ENCODE results near the gene ZNF487. TPM values are rescaled to one million over a fixed set of nuclear protein-coding genes. Genes with fewer than 3 reads are reported as not detected.

ZNF487 gene
- total RNA-seq (2021; ENCODE audit: unreplicated experiment) (4.0 TPM), Bru-seq, nascent RNA (percentile 42 among the genes with signal in this experiment), BruChase-seq, experiment 1, labeled RNA remaining after a 6-hour chase (percentile 42 among the genes with signal in this experiment), BruChase-seq, experiment 2, labeled RNA remaining after a 2-hour chase (percentile 46 among the genes with signal in this experiment)
- polyA plus RNA-seq (2012) = 2.7 and 3.4 TPM in 2 replicates
- long read RNA-seq, partial matches to known transcripts = 0 of 3 reads
- long read RNA-seq, other reads (novel, unspliced or antisense) = 1 of 3 reads

DNA sequence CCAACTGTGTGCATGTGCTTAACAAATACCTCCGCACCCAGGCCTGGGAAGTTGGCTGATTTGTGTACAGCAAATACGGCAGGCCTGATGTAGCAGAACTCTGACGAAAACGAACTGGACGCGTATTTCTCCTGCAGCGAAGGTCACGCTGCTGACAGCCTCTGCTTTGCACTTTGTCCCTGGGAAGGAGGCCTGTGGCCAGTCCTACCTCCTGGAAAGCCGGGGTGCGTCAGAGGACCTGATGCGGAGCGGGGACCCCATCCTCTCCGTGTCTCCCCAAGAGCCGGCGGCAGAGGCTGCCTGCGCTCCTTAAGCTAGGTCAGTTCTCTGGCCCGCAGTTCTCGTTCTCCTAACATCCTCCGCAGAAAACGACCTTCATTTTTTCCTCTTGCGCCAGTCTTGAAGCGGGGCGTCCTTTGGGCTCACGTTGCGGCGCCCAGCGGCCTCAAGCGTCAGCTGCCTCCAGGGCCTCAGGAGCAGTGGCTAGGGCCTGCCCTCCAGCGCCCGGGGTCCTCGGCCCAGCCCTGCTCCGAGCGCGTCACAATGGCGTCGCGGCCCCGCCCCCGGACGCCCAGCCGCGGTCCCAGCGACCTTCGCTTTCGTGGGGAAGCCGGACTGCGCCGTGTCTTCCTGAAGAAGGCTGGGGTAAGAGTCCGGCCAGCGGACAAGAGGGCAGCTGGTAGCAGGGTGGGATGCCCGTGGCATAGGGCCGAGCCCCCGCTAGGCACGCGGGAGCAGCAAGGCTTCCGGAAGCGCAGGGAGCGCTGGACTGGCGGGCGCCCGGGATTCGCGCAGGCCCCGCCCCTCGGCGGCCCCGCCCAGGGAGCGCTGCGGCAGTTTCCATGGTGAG lies at the start of gene ZNF487:
Gene ZNF487 (plus strand): TSS at position 821 of the 850 bp plus-strand sequence. CDS start 38,703 bp downstream, outside the sequence.
- peaks cover 11 to 13% of the 10 kb centered on the region in 2 experiments; a peak in 3 of 4 replicates for H3K4me1 ChIP-seq (ENCODE audit: control insufficient read depth in 1 of 2, insufficient read depth in 2 of 2, low read length in 2 of 2)
- peak within 1 kb of the TSS; percentile 99 for H3K4me2 ChIP-seq (ENCODE audit: low read length)
- DNase-seq (ENCODE audit: low read depth, low spot score) (peak; percentile 73), ATAC-seq (peak; percentile 94)
- POLR2A ChIA-PET = interaction anchor here (1.0 to 1.9 kb wide), 6 partner anchors 9 to 57 kb away, joined by 3 to 6 read pairs (median 4); partner anchors contain the start of gene HNRNPF
- H3K9ac ChIP-seq (ENCODE audit: low read length) = peak within 1 kb of the TSS; percentile 100
- no peaks in the 10 kb centered on the region for H3K27me3 ChIP-seq (ENCODE audit: insufficient read depth, low read length)
- BruUV-seq (replicated peaks) = TSS peak; percentile 98
- no peaks in the 10 kb centered on the region for H3K9me3 ChIP-seq (ENCODE audit: control insufficient read depth in 1 of 2, insufficient read depth in 1 of 2, low read depth in 1 of 2, low read length in 2 of 2)
- no peak within 1 kb of the TSS for H2AFZ ChIP-seq (ENCODE audit: low read depth, low read length, poor library complexity, severe bottlenecking)
- no peaks in the 10 kb centered on the region for H3K9me2 ChIP-seq (ENCODE audit: insufficient read depth)
- intact Hi-C loops (cut with micrococcal nuclease) = loop anchor here (2.0 kb wide), 1 partner anchor 28 kb away; the partner anchor contains the start of gene HNRNPF
- H3K4me3 ChIP-seq (replicated peaks in 1 of 2; ENCODE audit: low read depth in 1 of 2, low read length in 2 of 2) = peak within 1 kb of the TSS; percentile 87 to 95
- RAD21 ChIA-PET (ENCODE audit: low non-redundant PET in 1 of 2, low total read pairs in 2 of 2, uncharacterized antibody in 2 of 2, unreplicated experiment in 2 of 2) = no interaction called here
- peaks cover 6% of the 10 kb centered on the region for H3K79me2 ChIP-seq (ENCODE audit: insufficient read depth, low read length)
- peak within 1 kb of the TSS; percentile 98 for H3K27ac ChIP-seq (ENCODE audit: low read depth, low read length)
- no peaks in the 10 kb centered on the region for H4K20me1 ChIP-seq (ENCODE audit: insufficient read depth)
- CTCF ChIA-PET = no interaction called here
- no peaks in the 10 kb centered on the region for H3K36me3 ChIP-seq (ENCODE audit: control insufficient read depth in 1 of 2, insufficient read depth in 2 of 2, low read length in 2 of 2)
- TF ChIP-seq EZH2 (IDR thresholded peaks at IDR 0.05) = no peak
- TF ChIP-seq EZH2phosphoT487 (IDR thresholded peaks at IDR 0.05; ENCODE audit: borderline replicate concordance) = no peak
- peak; percentile 79 for TF ChIP-seq ZFX (IDR thresholded peaks at IDR 0.05)
- peak; percentile 89 for TF ChIP-seq POLR2A (IDR thresholded peaks at IDR 0.05; ENCODE audit: borderline replicate concordance, extremely low read depth, insufficient read depth, insufficient read length)
- peak; percentile 84 for TF ChIP-seq POLR2AphosphoS5 (IDR thresholded peaks at IDR 0.05; ENCODE audit: low read depth, low read length)
- TF ChIP-seq RAD21 (IDR thresholded peaks at IDR 0.05; ENCODE audit: low read depth) = peak; percentile 39
- TF ChIP-seq, protein P1, sequence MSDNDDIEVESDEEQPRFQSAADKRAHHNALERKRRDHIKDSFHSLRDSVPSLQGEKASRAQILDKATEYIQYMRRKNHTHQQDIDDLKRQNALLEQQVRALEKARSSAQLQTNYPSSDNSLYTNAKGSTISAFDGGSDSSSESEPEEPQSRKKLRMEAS (IDR thresholded peaks at IDR 0.05) = peak; percentile 79
- TF ChIP-seq, protein P2, sequence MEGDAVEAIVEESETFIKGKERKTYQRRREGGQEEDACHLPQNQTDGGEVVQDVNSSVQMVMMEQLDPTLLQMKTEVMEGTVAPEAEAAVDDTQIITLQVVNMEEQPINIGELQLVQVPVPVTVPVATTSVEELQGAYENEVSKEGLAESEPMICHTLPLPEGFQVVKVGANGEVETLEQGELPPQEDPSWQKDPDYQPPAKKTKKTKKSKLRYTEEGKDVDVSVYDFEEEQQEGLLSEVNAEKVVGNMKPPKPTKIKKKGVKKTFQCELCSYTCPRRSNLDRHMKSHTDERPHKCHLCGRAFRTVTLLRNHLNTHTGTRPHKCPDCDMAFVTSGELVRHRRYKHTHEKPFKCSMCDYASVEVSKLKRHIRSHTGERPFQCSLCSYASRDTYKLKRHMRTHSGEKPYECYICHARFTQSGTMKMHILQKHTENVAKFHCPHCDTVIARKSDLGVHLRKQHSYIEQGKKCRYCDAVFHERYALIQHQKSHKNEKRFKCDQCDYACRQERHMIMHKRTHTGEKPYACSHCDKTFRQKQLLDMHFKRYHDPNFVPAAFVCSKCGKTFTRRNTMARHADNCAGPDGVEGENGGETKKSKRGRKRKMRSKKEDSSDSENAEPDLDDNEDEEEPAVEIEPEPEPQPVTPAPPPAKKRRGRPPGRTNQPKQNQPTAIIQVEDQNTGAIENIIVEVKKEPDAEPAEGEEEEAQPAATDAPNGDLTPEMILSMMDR (IDR thresholded peaks at IDR 0.05 in 2 of 3, conservative IDR thresholded peaks at IDR 0.05 in 1 of 3; ENCODE audit: borderline replicate concordance in 1 of 3, insufficient read depth in 1 of 3, low read depth in 2 of 3, low read length in 2 of 3) = no peak
- TF ChIP-seq JUND (IDR thresholded peaks at IDR 0.05) = no peak
- TF ChIP-seq, protein P3, sequence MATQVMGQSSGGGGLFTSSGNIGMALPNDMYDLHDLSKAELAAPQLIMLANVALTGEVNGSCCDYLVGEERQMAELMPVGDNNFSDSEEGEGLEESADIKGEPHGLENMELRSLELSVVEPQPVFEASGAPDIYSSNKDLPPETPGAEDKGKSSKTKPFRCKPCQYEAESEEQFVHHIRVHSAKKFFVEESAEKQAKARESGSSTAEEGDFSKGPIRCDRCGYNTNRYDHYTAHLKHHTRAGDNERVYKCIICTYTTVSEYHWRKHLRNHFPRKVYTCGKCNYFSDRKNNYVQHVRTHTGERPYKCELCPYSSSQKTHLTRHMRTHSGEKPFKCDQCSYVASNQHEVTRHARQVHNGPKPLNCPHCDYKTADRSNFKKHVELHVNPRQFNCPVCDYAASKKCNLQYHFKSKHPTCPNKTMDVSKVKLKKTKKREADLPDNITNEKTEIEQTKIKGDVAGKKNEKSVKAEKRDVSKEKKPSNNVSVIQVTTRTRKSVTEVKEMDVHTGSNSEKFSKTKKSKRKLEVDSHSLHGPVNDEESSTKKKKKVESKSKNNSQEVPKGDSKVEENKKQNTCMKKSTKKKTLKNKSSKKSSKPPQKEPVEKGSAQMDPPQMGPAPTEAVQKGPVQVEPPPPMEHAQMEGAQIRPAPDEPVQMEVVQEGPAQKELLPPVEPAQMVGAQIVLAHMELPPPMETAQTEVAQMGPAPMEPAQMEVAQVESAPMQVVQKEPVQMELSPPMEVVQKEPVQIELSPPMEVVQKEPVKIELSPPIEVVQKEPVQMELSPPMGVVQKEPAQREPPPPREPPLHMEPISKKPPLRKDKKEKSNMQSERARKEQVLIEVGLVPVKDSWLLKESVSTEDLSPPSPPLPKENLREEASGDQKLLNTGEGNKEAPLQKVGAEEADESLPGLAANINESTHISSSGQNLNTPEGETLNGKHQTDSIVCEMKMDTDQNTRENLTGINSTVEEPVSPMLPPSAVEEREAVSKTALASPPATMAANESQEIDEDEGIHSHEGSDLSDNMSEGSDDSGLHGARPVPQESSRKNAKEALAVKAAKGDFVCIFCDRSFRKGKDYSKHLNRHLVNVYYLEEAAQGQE (IDR thresholded peaks at IDR 0.05; ENCODE audit: low read depth) = no peak
- TF ChIP-seq CBX3 (IDR thresholded peaks at IDR 0.05; ENCODE audit: low read depth) = no peak
- TF ChIP-seq EGR1 (IDR thresholded peaks at IDR 0.05; ENCODE audit: low read depth) = peak; percentile 74
- TF ChIP-seq SIN3A (IDR thresholded peaks at IDR 0.05; ENCODE audit: low read depth) = peak; percentile 79; the same call in 1 of the 2 replicates
- TF ChIP-seq ZNF274 (IDR thresholded peaks at IDR 0.05; ENCODE audit: low read depth, low read length) = no peak
- no peak for TF ChIP-seq SRF (IDR thresholded peaks at IDR 0.05; ENCODE audit: low read depth)
- TF ChIP-seq SP1 (IDR thresholded peaks at IDR 0.05; ENCODE audit: low read depth) = peak; percentile 65
- no peak for TF ChIP-seq FOSL1 (IDR thresholded peaks at IDR 0.05; ENCODE audit: low read depth)
- TF ChIP-seq, protein P4, sequence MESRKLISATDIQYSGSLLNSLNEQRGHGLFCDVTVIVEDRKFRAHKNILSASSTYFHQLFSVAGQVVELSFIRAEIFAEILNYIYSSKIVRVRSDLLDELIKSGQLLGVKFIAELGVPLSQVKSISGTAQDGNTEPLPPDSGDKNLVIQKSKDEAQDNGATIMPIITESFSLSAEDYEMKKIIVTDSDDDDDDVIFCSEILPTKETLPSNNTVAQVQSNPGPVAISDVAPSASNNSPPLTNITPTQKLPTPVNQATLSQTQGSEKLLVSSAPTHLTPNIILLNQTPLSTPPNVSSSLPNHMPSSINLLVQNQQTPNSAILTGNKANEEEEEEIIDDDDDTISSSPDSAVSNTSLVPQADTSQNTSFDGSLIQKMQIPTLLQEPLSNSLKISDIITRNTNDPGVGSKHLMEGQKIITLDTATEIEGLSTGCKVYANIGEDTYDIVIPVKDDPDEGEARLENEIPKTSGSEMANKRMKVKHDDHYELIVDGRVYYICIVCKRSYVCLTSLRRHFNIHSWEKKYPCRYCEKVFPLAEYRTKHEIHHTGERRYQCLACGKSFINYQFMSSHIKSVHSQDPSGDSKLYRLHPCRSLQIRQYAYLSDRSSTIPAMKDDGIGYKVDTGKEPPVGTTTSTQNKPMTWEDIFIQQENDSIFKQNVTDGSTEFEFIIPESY (IDR thresholded peaks at IDR 0.05; ENCODE audit: extremely low read depth, insufficient replicate concordance, low read length) = no peak
- no peak for TF ChIP-seq CEBPB (IDR thresholded peaks at IDR 0.05; ENCODE audit: low read depth)

Measured in HCT116 (cell line).